ENCODE results near the gene CGREF1. TPM values are rescaled to one million over a fixed set of nuclear protein-coding genes. Genes with fewer than 3 reads are reported as not detected.

The CGREF1 gene
- total and polyA plus RNA-seq, 9 donors: 0.76 to 6.7 (median 2.2) TPM

DNA sequence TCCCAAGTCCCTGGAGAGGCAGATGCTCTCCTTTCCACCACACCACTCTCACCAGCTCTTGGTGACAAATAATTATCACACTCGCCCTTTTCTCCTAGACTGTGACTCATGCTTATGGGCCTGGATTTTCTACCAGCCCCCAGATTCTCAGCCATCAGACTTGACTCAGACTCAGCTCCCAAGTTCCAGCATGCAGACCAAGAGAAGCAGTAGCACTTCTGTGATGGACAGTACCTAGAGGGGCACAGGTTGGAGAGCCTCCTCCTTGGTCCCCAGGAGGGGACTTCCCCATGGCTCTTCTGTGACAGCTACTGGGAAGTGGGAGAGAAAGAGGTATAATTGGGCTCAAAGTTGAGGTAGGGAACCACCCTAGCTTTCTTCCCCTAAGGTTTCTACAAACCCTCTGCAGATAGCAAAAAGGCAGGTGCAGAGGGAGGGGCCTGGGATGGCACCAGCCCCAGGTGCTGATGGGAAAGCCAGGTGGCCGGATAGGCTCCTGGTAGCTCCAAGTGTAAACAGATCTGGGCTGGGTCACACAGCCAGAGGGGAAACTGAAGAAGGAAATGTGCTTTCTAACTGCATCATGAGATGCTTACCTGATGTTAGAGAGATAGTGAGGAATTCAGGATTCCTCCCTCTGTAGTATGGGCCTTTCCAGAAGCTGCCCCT, 34.0 kb upstream of the CGREF1 start:
- Histone ChIP-seq H3K27me3 (ENCODE audit: control insufficient read depth, insufficient read depth, low read length) (peaks cover 3% of the 10 kb centered on the region), H3K9me3 (replicated peaks; ENCODE audit: control insufficient read depth, low read depth, low read length) (no peaks in the 10 kb centered on the region), H3K27ac (ENCODE audit: low read length) (no peak overlapping the region), H3K36me3 (ENCODE audit: control insufficient read depth, insufficient read depth, low read length) (no peaks in the 10 kb centered on the region), H3K4me3 (ENCODE audit: low read length) (no peak overlapping the region), H3K4me1 (ENCODE audit: control insufficient read depth, insufficient read depth, low read length) (peaks cover 4% of the 10 kb centered on the region)
- DNase-seq: no peak
- 50% methylated on average over 1 of the region's 2 CpGs for WGBS (ENCODE audit: insufficient coverage)

DNA sequence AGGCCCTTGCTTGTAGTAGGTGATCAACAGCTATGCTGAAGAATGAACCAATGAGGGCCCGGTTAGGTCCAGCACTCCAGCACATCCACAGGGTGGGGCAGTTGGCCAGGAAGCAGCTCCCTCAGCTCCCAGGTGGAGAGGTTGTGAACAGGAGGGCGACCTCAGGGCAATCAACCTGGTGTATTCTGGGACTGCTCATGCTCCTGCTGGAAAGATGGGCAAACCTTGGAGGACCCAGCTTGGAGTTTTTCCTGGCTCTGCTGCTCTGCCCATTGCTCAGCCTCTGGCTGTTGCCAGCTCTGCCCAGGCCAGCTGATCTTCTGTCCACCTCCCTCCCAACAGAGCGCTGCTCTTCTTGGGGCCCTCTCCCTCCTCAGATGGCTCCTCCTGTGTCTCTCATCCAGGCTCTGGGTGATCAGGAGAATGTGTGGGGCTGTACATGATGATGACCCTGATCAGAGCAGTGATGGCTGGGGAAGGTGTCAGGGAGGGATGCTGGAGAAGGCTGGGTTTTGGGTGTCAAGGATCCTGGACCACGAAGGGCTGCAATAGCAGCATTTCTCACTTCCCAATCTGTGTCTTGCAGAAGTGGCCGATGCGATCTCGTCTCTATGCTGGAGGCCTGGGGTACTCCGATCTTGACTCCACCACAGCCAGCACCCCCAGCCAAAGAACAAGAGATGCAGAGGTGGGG, 33.3 kb upstream of the CGREF1 start:
- Histone ChIP-seq H3K4me1 (ENCODE audit: control insufficient read depth, insufficient read depth, low read length) (peaks cover 4% of the 10 kb centered on the region), H3K9me3 (replicated peaks; ENCODE audit: control insufficient read depth, low read depth, low read length) (no peaks in the 10 kb centered on the region), H3K27me3 (ENCODE audit: control insufficient read depth, insufficient read depth, low read length) (peaks cover 3% of the 10 kb centered on the region), H3K4me3 (ENCODE audit: low read length) (no peak overlapping the region), H3K36me3 (ENCODE audit: control insufficient read depth, insufficient read depth, low read length) (no peaks in the 10 kb centered on the region), H3K27ac (ENCODE audit: low read length) (no peak overlapping the region)
- no peak for DNase-seq
- 81% methylated on average over 7 of the region's 8 CpGs for WGBS (ENCODE audit: insufficient coverage)

DNA sequence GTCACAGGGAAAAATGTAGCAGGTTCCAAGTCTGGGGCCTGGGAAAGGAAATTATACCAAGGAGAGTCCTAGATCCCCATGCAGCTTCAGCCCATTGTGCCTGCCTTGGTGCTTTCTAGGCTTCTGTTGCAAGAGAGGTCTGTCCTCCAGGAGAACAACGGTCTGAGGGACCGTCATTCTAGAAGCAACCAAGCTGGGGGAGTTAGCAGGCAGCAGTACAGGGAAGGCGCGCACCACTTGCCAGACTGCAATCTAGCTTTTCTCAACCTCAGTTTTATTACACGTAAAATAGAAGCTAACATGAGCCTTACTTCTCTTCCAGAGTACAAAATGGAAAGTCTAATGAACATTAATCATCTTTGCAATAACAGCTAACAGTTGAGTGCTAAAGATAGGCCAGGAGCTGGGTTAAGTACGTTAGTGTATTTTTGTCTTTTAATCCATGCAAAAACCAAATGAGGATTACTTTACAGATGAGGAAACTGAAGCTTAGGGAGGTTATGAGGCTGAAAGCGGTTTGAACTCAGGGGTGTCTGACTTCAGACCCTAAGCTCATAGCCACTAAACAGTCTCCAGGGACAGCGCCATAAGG, 31.8 kb upstream of the CGREF1 start:
- no peak for DNase-seq
- H3K4me3 ChIP-seq (ENCODE audit: low read length): no peak overlapping the region
- H3K4me1 ChIP-seq (ENCODE audit: control insufficient read depth, insufficient read depth, low read length): peaks cover 4% of the 10 kb centered on the region
- H3K27ac ChIP-seq (ENCODE audit: low read length): no peak overlapping the region
- peaks cover 3% of the 10 kb centered on the region for H3K27me3 ChIP-seq (ENCODE audit: control insufficient read depth, insufficient read depth, low read length)
- no CpG with 5 or more reads among the region's 8 CpGs for WGBS (ENCODE audit: insufficient coverage)
- no peaks in the 10 kb centered on the region for H3K9me3 ChIP-seq (replicated peaks; ENCODE audit: control insufficient read depth, low read depth, low read length)
- no peaks in the 10 kb centered on the region for H3K36me3 ChIP-seq (ENCODE audit: control insufficient read depth, insufficient read depth, low read length)

DNA sequence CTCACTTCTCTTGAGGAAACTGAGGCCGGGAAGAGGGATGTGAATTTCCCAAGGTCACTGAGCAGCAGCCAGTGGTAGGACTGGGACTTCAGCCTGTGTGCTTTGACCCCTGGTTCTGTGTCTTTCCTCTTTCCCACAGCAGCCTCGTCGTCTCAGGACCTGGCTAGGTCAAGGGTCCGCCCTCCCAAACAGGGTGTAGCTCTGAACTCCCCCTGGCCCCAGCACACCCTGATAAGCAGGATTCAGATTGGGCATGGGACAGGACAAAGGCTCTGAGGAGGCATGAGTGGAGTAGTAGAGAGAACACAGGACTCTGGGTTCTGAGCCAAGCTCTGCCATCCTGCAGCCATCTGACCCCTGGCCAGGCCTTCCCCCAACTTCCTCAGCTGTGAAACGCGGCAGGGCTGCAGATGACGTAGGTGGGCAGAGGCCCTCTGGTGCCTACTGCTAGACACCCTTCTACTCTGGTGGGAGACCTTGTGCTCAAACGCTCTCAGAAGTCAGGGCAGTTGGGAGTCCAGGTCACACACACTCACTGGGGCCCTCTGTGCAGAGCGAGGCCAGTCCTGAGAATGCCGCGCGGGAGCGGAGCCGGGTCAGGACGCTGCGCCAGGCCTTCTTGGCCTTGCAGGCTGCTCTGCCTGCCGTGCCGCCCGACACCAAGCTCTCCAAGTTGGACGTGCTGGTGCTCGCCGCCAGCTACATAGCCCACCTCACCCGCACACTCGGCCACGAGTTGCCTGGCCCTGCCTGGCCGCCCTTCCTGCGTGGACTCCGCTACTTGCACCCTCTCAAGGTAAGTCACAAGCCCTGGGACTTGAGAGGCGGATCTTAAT, 30.9 kb upstream of the CGREF1 start:
- DNase-seq: no peak
- 90% methylated on average over 26 of the region's 29 CpGs for WGBS (ENCODE audit: insufficient coverage)
- Histone ChIP-seq H3K27me3 (ENCODE audit: control insufficient read depth, insufficient read depth, low read length) (peaks cover 3% of the 10 kb centered on the region), H3K27ac (ENCODE audit: low read length) (no peak overlapping the region), H3K36me3 (ENCODE audit: control insufficient read depth, insufficient read depth, low read length) (no peaks in the 10 kb centered on the region), H3K4me1 (ENCODE audit: control insufficient read depth, insufficient read depth, low read length) (peaks cover 4% of the 10 kb centered on the region), H3K9me3 (replicated peaks; ENCODE audit: control insufficient read depth, low read depth, low read length) (no peaks in the 10 kb centered on the region), H3K4me3 (ENCODE audit: low read length) (no peak overlapping the region)

DNA sequence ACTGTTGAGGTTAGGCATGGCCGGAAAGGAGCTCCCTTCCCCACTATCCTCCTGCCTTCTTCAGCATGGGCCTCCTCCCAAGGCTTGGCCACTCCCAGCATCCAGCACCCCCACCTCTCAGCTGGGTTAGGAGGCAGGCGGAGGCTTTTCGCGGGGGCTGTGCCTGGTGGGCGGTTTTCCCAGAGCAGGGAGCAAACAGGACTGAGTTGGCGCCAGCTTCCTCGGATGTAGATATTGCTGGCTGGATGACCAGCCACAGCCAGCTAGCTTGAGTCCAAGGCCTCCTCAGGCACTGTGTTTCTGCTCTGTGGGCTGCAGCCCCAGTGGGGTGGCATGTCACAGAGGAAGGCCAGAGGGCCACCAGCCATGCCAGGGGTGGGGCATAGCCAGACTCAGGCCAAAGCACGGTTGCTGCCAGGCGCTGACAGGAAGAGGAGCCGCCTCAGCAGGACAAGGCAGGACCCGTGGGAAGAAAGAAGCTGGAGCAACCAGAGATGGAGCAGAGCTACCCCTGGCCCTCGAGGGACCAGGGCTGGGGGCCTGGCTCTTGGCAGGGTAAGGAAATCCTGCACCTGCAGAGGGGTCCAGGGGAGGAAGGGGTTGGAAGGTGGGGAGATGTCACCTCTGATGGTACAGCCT, 30.0 kb upstream of the CGREF1 start, which contains the start of gene TCF23:
TSS of gene TCF23 (plus strand) at position 204 of the 639 bp plus-strand sequence. CDS start at position 334, 130 bp downstream.
- no peaks in the 10 kb centered on the region for H3K9me3 ChIP-seq (replicated peaks; ENCODE audit: control insufficient read depth, low read depth, low read length)
- no peak for DNase-seq
- no peak within 1 kb of the TSS for H3K27ac ChIP-seq (ENCODE audit: low read length)
- H3K27me3 ChIP-seq (ENCODE audit: control insufficient read depth, insufficient read depth, low read length): peaks cover 3% of the 10 kb centered on the region
- no peak within 1 kb of the TSS for H3K4me3 ChIP-seq (ENCODE audit: low read length)
- WGBS (ENCODE audit: insufficient coverage): 61% methylated on average over 12 of the region's 12 CpGs
- H3K36me3 ChIP-seq (ENCODE audit: control insufficient read depth, insufficient read depth, low read length): no peaks in the 10 kb centered on the region
- H3K4me1 ChIP-seq (ENCODE audit: control insufficient read depth, insufficient read depth, low read length): no peaks in the 10 kb centered on the region

DNA sequence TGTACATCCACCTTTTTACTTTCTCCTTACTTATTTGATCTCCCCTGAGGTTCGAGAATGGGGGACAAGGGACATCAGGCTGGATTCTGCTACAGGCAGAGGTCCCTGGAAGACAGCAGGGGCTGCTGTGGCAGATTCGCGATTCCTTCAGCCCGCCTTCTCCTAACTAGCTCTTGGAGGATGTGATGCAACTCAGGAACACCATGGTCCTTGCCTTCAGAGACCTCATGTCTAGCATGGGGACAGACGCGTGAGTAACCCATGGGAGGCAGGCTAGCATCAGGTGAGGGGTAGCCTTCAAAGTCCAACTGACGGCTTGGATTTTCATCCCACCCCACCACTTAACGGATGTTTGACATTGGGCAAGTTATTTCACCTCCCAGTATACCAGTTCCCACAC, 29.0 kb upstream of the CGREF1 start:
- H3K4me3 ChIP-seq (ENCODE audit: low read length): no peak overlapping the region
- WGBS (ENCODE audit: insufficient coverage): 88% methylated on average over 6 of the region's 8 CpGs

DNA sequence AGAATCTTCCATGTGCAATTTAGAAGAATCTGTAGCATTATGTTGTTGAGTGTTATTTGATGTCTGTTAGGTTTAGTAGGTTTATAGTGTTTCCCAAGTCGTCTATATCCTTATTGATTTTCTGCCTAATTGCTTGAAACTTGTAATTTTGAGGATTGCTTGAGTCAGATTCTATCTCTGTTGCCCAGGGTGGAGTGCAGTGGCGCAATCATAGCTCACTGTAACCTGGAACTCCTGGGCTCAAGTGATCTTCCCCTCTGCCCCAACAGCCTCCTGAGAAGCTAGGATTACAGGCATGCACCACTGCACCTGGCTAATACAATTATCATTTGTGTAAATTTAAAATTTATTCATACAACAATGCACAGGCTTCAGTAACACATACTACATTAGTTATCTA, 26.8 kb upstream of the CGREF1 start:
- H3K4me1 ChIP-seq (ENCODE audit: control insufficient read depth, insufficient read depth, low read length): no peaks in the 10 kb centered on the region
- H3K36me3 ChIP-seq (ENCODE audit: control insufficient read depth, insufficient read depth, low read length): no peaks in the 10 kb centered on the region
- H3K27ac ChIP-seq (ENCODE audit: low read length): no peak overlapping the region
- no peak for DNase-seq
- H3K27me3 ChIP-seq (ENCODE audit: control insufficient read depth, insufficient read depth, low read length): peaks cover 7% of the 10 kb centered on the region
- H3K9me3 ChIP-seq (replicated peaks; ENCODE audit: control insufficient read depth, low read depth, low read length): no peaks in the 10 kb centered on the region
- H3K4me3 ChIP-seq (ENCODE audit: low read length): no peak overlapping the region
- WGBS (ENCODE audit: insufficient coverage): no CpG with 5 or more reads among the region's 2 CpGs

More for the DNA sequence above, 29.0 kb upstream of the CGREF1 start:
- H3K9me3 ChIP-seq (replicated peaks; ENCODE audit: control insufficient read depth, low read depth, low read length): no peaks in the 10 kb centered on the region
- H3K27me3 ChIP-seq (ENCODE audit: control insufficient read depth, insufficient read depth, low read length): peaks cover 5% of the 10 kb centered on the region
- H3K36me3 ChIP-seq (ENCODE audit: control insufficient read depth, insufficient read depth, low read length): no peaks in the 10 kb centered on the region
- DNase-seq: no peak
- H3K27ac ChIP-seq (ENCODE audit: low read length): no peak overlapping the region
- no peaks in the 10 kb centered on the region for H3K4me1 ChIP-seq (ENCODE audit: control insufficient read depth, insufficient read depth, low read length)

DNA sequence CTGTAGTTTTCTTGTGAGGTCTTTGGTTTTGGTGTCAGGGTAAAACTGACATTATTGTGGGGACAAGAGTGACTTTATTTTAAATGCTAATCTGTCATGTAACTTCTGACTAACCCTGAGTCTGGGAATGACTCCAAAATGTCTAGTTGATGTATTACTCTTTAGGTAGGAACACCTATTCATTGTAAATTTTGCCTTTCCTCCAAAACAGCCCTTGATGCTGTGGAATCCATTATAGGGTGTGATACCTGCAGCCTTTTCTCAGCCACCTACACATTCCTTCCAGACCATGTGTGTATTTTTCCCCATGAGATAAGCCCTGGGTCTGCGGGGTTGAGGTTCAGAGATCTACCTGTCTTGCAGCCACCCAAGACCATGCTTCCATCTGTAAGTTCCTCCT, 24.4 kb upstream of the CGREF1 start:
- H3K4me1 ChIP-seq (ENCODE audit: control insufficient read depth, insufficient read depth, low read length): no peaks in the 10 kb centered on the region
- no peak for DNase-seq
- H3K27me3 ChIP-seq (ENCODE audit: control insufficient read depth, insufficient read depth, low read length): peaks cover 7% of the 10 kb centered on the region
- H3K4me3 ChIP-seq (ENCODE audit: low read length): no peak overlapping the region
- 92% methylated on average over 1 of the region's 1 CpG for WGBS (ENCODE audit: insufficient coverage)
- no peak overlapping the region for H3K27ac ChIP-seq (ENCODE audit: low read length)
- H3K9me3 ChIP-seq (replicated peaks; ENCODE audit: control insufficient read depth, low read depth, low read length): no peaks in the 10 kb centered on the region
- no peaks in the 10 kb centered on the region for H3K36me3 ChIP-seq (ENCODE audit: control insufficient read depth, insufficient read depth, low read length)

DNA sequence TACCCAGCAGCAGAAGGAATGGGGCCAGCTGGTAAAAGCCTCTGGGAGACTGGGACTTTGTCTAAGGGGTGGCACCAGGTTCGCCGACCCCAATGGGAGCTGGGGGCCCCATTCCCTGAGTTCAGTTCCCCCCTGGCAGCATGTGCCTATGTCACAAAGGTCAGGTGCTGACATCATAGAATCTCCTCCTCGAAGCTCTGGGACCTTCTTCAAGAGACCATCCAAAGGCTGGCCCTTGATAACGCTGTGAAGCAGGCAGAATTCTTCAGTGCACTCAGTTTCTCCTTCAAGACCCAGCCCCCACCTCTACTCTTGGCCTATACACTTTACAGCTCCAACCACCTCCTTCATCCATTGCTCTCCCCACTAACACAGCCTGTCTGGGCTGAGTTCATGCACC, 20.4 kb upstream of the CGREF1 start, which contains the start of gene PRR30:
TSS of gene PRR30 (minus strand) at position 101 of the 400 bp plus-strand sequence. CDS start 1,081 bp downstream, outside the sequence.
- Histone ChIP-seq H3K27ac (ENCODE audit: low read length) (no peak within 1 kb of the TSS), H3K4me3 (ENCODE audit: low read length) (no peak within 1 kb of the TSS), H3K9me3 (replicated peaks; ENCODE audit: control insufficient read depth, low read depth, low read length) (no peaks in the 10 kb centered on the region), H3K36me3 (ENCODE audit: control insufficient read depth, insufficient read depth, low read length) (no peaks in the 10 kb centered on the region), H3K4me1 (ENCODE audit: control insufficient read depth, insufficient read depth, low read length) (peaks cover 4% of the 10 kb centered on the region), H3K27me3 (ENCODE audit: control insufficient read depth, insufficient read depth, low read length) (peaks cover 7% of the 10 kb centered on the region)
- DNase-seq: no peak
- WGBS (ENCODE audit: insufficient coverage): 74% methylated on average over 4 of the region's 4 CpGs

Data from muscle of leg (tissue), 11 donors.